Measurements from ENCODE around the gene ZNF273. TPM values are rescaled to one million over a fixed set of nuclear protein-coding genes. Genes with fewer than 3 reads are reported as not detected.
"Not testable (repeated sequence)": the region's sequence is repeated elsewhere in the genome, so short reads cannot be mapped to it uniquely, and the experiment has no call there.

ZNF273 gene
- total RNA-seq, 2 experiments from 2014 or later: 8.2 to 8.3 TPM

DNA sequence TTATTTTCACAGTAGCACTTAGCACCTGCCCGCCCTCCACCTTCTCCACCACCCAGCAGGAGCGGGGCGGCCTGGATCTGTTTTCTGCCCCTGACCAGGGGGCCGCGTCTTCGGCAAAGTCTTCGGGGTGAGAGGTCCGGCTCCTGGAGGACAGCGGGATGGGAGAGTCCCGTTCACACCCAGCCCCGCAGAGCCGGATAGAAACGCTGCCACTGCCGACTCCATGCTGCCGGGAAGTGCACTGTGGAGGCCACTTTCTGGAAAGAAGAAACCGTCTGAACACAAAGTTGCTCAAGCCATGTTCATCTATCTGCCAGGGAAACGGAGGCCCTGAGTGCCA, 14.5 kb upstream of the ZNF273 start:
- POLR2A ChIA-PET: interaction anchor here (0.5 to 1.1 kb wide), 3 partner anchors 15 to 802 kb away, joined by 3 to 4 read pairs (median 3); partner anchors contain the start of genes ERV3-1 and ZNF273
- CTCF ChIA-PET: interaction anchor here (0.9 to 1.7 kb wide), 2 partner anchors 57 to 98 kb away, joined by 3 to 5 read pairs; no protein-coding TSS in a partner anchor

DNA sequence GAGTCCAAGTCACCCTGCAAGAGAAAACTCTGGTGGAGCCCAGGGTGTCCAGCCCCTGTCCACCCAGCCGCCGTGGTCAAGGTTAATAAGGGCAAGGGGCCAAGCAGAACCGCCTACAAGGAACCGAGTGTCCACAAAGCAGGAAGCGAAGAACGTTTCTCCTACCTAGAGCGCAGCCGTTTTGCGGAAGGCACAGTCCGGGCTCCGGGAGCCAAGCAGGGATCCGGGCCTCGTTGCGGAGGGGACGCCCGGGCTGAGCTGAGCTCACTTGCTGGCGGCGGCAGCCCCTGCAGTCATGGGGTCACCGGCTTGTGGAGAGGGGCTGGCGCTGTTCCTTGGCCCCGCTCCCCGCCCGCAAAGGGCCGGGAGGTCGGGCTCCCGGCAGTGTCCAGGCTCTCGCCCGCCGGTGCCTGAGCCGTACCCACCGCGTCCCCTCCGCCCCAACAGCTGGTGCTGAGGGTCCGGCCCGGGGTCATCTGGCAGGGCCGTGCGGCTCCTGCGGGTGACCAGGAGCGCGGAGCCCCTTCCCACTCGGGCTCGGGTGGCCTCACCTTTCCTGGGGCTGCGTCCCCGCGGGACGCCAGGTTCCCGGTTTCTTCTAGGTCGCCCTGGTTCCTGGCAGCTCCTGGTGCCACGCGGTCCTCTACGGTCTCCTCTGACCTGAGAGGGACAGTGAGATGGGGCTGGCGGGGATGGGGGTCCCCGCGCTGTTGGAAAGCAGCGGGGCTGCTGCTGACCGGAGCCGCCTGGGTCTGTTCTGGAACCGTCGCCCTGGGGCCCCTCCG, 14.0 kb upstream of the ZNF273 start:
- ChIA-PET POLR2A (interaction anchor here (0.6 to 1.1 kb wide), 3 partner anchors 14 to 117 kb away, joined by 3 read pairs; partner anchors contain the start of genes ERV3-1 and ZNF273), CTCF (interaction anchor here (1.7 kb wide), 1 partner anchor 57 kb away, joined by 5 read pairs; no protein-coding TSS in a partner anchor)

DNA sequence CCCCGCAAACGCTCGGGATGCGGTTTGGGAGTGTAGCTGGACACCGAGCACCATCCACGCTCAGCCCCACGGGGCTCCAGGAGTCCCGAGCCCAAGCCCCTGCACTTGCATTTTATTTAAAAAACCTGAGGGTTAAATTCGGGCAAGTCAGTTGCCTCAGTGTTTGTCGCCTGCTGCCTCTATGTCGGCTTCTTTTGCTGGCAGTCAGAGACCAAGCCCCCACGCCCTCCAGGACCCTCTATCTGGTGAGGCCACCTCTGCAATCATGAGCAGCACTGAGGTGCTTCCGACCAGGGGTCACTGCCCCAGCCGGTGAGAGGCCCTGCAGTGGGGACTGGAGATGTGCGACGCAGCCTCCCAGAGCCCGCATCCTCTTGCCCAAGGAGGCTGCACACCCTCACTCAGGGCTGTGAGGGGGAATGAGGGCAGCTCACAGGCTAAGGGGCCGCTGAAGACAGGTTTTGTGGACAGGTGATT, 13.3 kb upstream of the ZNF273 start:
- ChIA-PET CTCF (no interaction called here), POLR2A (interaction anchor here (0.6 to 1.0 kb wide), 2 partner anchors 14 to 69 kb away, joined by 3 read pairs; partner anchors contain the start of gene ZNF273)

DNA sequence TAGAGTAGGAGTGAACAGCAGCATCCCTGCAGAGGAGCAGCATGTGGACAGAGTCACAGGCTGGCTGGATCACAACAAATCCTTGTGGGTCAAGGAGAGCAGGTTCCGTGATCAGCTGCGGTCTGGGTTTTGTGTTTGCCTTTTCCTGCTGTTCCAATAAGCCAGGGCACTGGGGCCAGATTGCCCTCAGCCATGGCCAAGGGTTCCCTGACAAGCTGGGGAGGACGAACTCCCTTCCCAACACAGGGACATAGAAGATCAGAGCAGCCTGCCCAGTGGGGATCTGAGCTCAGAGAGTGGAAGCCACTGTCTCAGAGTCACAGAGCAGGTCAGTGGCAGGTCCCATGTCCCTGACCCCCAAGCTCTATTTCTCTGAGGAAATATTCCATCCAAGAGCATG, 12.8 kb upstream of the ZNF273 start:
- POLR2A ChIA-PET, CTCF ChIA-PET: not testable (repeated sequence)

DNA sequence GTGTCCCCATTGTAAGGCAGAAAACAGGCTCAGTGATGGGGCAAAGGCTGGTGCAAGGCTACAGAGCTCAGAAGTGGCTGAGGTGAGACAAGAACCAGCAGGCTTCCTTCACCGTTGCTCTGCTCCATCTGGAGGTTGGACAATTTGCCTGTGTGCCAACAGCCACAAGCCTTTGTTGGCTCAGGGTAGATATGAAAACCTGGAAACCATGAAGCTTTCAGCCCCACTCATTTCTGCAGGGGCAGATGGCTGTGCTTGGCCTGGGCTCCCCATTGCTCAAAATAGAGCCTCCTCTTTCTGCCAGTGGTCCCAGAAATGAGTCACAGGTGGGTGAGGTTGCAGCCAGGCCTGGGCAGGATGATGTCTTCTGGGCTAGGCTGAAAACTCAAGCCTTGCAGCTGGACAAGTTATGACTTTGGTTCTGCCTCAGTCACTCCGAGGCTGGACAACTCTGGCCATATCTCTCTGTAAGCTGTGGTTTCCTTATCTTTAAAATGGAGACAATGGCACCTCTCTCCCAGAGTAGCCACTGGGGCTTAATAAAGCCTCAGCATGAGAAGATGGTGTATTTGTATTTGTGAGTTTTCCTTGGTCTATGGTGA, 12.2 kb upstream of the ZNF273 start:
- CTCF ChIA-PET: no interaction called here
- POLR2A ChIA-PET: no interaction called here

DNA sequence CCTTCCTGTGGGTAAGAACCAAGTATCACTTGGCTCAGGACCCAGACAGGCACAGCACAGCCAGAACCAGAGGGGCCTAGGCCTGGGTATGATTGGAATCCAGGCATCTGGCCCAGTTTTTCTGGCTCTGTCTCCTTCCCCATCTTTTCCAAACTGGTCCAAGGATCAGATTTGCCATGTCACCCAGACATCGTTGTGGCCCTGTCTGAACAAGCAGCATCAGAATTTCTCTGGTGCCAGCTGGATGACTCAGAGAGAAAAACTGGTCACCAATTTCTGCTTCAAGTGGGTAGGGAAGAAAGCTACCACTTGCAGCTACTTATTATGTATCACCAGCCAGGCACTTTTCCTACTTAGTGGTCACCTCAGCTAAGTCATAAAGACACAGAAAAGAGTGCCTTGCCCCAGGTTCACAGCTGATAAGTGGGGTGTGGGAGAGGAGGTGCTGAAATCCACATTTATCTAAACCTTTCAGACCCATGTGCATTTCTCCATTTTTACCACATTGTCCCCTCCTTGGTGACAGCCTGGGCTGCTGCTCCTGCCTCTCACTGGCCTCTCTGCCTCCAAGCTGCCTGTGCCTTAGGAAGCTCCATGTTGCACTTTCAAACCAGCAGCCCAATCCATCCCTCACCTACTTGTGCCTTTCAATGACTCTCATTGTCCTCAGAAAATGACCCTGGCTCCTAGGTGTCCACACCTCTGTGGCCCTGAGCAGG, 11.6 kb upstream of the ZNF273 start:
- CTCF ChIA-PET: not testable (repeated sequence)
- POLR2A ChIA-PET: interaction anchor here (0.6 kb wide), 1 partner anchor 11 kb away, joined by 3 read pairs; the partner anchor contains the start of gene ZNF273

DNA sequence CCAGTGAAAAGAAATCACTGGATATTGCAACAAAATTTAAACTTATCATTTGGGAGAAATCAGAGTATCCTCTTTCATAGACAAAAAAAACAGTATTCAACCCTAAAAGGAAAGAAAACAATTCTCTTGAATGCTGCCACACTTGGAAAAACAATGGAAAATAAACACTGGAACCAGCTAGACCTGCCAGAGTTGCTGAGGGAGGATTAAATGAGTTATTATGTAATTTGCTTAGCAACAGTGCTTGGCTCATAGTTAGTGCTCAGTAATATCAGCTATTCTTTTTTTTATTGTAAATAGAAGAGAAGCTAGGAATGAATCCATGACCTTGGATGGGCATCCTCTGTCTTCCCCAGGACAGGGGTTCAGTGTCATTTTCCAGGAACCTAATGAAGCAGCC, 11.0 kb upstream of the ZNF273 start:
- ChIA-PET POLR2A (interaction anchor here (0.6 kb wide), 1 partner anchor 11 kb away, joined by 3 read pairs; the partner anchor contains the start of gene ZNF273), CTCF (no interaction called here)

DNA sequence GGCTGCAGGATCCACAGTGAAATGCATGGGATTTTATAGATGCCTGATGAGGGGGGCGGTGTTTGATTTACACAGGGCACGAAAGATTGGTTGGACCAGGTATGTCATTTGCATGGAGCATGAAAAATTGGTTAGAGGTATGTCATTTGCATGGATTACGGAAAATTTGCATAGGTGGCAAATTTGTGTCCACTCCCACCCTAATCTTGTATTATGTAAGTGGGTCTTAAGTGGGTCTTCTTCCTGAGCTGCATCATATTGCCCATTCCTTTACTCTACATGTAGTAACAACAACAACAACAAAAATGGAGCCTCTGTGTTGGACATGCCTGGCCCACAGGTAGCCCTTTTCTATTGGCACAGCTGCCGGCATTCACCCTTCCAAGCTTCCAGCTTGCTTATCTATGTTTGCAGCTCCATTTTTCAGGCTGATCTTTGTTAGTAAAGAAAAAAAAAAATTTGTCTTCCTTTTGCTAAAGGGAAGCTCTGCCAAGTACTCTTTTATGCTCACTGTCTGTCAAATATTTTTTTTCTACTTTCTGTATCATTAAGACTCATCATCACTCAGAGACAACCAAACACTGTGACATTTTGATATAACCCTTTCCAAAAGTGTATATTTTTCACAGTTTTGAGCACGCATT, 10.3 kb upstream of the ZNF273 start:
- POLR2A ChIA-PET: interaction anchor here (0.7 kb wide), 1 partner anchor 19 kb away, joined by 3 read pairs; no protein-coding TSS in a partner anchor
- CTCF ChIA-PET: no interaction called here

DNA sequence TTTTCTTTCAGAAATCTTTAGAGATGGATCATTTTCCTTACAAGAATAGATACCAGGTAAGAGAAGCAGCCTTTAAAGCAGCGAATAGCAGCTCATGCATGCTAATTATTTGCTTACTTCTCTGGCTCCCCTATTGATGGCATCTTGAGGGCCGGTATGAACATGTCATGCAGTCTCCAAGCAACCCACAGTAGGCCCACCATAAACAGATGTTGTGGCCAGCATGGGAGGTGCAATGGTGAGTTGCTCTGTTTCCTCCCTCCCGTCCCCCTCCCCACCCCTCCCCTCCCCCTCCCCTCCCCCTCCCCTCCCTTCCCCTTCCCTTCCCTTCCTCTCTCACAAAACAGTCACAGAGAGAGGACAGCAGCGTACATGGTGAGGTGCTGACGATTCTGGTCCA, 9.7 kb upstream of the ZNF273 start:
- ChIA-PET POLR2A (no interaction called here), CTCF (no interaction called here)

DNA sequence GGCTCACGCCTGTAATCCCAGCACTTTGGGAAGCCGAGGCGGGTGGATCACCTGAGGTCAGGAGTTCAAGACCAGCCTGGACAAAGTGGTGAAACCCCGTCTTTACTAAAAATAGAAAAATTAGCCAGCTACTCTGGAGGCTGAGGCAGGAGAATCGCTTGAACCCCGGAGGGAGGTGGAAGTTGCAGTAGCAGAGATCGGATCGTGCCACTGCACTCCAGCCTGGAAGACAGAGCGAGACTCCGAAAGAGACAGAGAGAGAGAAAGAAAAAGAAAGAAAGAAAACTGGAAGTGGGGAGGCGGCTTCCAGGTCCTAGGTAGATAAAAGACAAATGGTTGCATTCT, 640 bp upstream of the ZNF273 start:
- POLR2A ChIA-PET: interaction anchor here (0.7 to 2.3 kb wide), 6 partner anchors 10 to 471 kb away, joined by 3 to 9 read pairs (median 4); partner anchors contain the start of genes ERV3-1, ZNF107, ZNF138 and ZNF680
- CTCF ChIA-PET: not testable (repeated sequence)

DNA sequence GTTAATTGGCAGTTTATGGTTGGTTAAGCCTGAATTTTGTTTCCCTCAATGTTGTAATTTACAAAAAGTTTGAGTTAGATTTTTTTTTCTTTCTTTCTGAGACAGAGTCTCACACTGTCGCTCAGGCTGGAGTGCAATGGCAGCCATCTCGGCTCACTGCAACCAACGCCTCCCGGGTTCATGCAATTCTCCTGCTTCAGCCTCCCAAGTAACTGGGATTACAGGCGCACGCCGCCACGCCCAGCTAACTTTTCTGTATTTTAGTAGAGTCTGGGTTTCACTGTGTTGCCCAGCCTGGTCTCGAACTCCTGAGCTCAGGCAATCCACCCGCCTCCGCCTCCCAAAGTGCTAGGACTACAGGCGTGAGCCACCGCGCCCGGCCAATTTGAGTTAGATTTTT, 935 bp downstream of the ZNF273 start:
- CTCF ChIA-PET: no interaction called here
- POLR2A ChIA-PET: interaction anchor here (0.6 to 2.3 kb wide), 5 partner anchors 15 to 238 kb away, joined by 3 to 9 read pairs (median 6); partner anchors contain the start of genes ERV3-1, ZNF107 and ZNF138

DNA sequence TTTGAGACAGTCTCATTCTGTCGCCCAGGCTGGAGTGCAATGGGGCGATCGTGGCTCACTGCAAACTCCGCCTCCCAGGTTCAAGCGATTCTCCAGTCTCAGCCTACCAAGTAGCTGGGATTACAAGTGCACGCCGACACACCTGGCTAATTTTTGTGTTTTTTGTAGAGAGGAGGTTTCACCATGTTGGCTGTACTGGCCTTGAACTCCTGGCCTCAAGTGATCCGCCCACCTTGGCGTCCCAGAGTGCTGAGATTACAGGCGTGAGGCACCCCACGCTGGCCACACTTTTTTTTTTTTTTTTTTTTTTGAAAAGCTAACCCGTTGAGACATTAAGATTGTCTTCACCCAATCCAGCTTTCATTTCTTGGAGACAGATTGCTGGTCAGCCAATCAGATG, 2.1 kb downstream of the ZNF273 start:
- CTCF ChIA-PET: no interaction called here
- POLR2A ChIA-PET: interaction anchor here (0.6 kb wide), 1 partner anchor 56 kb away, joined by 6 read pairs; no protein-coding TSS in a partner anchor

DNA sequence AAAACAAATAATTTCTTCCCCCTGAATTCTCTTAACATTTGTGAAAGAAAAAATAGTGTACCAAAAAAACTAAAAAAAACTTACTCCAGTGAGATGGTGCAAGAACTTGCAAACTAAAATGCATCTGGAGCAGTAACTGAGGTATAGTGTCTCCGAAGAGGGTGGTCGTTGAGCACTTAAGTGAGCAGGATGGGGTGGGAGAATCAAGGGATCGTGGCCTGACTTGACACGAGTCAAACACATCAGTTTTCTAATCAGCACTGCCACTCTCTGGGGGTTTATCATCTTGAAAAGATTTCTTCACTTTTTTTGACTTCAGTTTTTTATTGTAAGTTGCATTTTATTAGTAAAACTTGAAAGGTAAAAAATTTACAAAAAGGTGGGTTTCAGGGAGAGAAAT, 2.5 kb downstream of the ZNF273 start:
- ChIA-PET POLR2A (interaction anchor here (0.6 kb wide), 1 partner anchor 56 kb away, joined by 6 read pairs; no protein-coding TSS in a partner anchor), CTCF (no interaction called here)

DNA sequence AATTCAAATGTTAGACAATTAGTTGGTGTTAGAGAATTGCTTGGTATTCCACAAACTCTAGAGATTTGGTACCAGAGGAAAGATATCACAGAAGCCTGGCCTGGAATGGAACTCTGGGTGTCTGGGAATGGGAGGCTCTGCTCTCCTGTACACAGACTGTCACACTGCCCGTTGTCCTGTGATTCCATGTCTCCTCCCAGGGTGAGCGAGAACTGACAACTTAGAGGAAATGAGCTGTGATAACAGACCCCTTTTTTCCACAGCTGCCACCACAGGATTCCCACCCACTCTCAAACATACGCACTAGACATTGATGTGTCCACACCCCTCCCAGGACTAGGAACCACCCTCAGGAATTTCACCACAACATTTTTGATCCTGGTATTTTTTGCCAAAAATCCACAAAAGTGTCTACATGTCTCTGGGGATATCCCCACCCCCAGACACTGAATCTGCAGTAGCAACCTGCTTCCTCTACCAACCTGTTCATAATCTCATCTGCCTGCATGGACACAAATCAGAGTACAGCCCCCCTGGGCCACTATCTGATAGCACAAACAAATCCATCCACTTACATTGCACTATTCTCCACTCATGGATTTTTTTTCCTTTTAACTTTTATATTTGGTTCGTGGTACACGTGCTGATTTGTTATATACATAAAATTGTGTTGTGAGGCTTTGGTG, 4.7 kb downstream of the ZNF273 start:
- ChIA-PET POLR2A (no interaction called here), CTCF (no interaction called here)

DNA sequence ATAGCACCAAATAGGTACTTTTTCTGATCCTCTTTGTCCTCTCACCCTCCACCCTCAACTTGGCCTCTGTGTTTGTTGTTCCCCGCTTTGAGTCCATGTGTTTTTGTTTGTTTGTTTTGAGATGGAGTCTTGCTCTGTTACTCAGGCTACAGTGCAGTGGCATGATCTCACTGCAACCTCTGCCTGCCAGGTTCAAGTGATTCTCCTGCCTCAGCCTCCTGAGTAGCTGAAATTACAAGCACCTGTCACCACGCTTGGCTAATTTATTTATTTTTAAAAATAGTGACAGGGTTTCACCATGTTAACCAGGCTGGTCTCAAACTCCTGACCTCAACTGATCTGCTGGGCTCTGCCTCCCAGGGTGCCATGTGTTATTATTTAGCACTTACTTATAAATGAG, 5.3 kb downstream of the ZNF273 start:
- CTCF ChIA-PET: no interaction called here
- POLR2A ChIA-PET: no interaction called here

DNA sequence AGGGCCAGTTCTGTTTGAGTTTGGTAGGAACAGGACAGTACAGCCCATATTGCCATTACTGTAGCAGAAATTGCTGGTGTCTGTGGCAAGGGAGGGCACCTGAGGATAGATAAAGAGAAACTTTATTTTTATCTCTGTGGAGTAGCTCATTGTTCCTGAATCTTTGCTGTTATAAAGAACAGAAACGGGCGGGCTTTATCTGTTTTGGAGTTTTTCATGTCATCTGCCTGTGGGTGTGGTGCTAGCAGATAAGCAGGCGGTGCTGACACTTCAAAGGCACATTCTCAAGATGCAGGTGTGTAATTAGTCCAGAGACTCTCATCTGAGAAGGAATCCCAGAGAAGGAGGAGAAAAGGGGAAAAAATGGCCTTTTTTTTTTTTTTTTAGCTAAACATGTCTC, 11.5 kb downstream of the ZNF273 start:
- ChIA-PET POLR2A (no interaction called here), CTCF (no interaction called here)

DNA sequence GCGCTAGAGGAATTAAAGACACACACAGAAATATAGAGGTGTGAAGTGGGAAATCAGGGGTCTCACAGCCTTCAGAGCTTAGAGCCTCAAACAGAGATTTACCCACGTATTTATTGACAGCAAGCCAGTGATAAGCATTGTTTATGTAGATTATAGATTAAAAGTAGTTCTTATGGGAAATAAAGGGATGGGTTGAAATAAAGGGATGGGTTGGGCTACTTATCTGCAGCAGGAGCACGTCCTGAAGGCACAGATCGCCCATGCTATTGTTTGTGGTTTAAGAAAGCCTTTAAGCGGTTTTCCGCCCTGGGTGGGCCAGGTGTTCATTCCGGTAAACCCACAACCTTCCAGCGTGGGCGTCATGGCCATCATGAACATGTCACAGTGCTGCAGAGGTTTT, 12.2 kb downstream of the ZNF273 start:
- POLR2A ChIA-PET, CTCF ChIA-PET: not testable (repeated sequence)

DNA sequence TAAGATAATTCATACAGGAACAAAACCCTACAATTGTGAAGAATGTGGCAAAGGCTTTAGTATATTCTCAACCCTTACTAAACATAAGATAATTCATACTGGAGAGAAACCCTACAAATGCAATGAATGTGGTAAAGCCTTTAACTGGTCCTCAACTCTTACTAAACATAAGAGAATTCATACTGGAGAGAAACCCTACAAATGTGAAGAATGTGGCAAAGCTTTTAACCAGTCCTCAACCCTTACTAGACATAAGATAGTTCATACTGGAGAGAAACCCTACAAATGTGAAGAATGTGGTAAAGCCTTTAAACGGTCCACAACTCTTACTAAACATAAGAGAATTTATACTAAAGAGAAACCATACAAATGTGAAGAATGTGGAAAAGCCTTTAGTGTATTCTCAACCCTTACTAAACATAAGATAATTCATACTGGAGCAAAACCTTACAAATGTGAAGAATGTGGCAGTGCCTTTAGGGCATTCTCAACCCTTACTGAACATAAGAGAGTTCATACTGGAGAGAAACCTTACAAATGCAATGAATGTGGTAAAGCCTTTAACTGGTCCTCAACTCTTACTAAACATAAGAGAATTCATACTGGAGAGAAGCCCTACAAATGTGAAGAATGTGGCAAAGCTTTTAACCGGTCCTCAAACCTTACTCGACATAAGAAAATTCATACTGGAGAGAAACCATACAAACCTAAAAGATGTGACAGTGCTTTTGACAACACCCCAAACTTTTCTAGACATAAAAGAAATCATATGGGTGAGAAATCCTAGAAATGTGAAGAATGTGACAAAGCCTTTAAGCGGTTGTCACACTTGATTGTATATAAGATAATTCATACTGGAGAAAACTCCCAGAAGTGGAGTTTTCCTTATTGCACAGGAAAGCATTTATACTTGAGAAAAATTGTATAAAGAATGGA, 25.4 kb downstream of the ZNF273 start:
- CTCF ChIA-PET: not testable (repeated sequence)
- POLR2A ChIA-PET: interaction anchor here (0.6 kb wide), 1 partner anchor 134 kb away, joined by 3 read pairs; no protein-coding TSS in a partner anchor
